ENCODE data around the gene P2RX7. TPM values are rescaled to one million over a fixed set of nuclear protein-coding genes. Genes with fewer than 3 reads are reported as not detected.
A peak's percentile ranks its signal among the peaks of the same experiment; 100 is the strongest.

The P2RX7 gene
- total and polyA plus RNA-seq, 4 experiments from 2014 or later: 3.8 to 8.6 (median 7.1) TPM

GRCh38 chr12:121115530-121115929, 17.1 kb upstream of the P2RX7 start:
- no peaks in the 10 kb centered on the region for H3K27me3 ChIP-seq (ENCODE audit: insufficient read depth, low read length)
- H3K27me3 Mint-ChIP-seq: no peaks in the 10 kb centered on the region
- H3K27ac ChIP-seq (ENCODE audit: low read depth, low read length): no peak overlapping the region
- no peaks in the 10 kb centered on the region for H3K36me3 Mint-ChIP-seq
- DNase-seq: no peak
- no peak overlapping the region for H3K27ac Mint-ChIP-seq
- no peaks in the 10 kb centered on the region for H3K4me1 ChIP-seq (ENCODE audit: insufficient read depth, low read length)
- no peaks in the 10 kb centered on the region for H3K9me3 ChIP-seq (ENCODE audit: control insufficient read depth in 1 of 2, low read length in 2 of 2)
- CTCF ChIA-PET (ENCODE audit: partially characterized antibody): interaction anchor here (1.3 to 2.0 kb wide), 3 partner anchors 48 to 115 kb away, joined by 3 to 5 read pairs (median 5); no protein-coding TSS in a partner anchor
- H3K4me1 Mint-ChIP-seq: peaks cover 0 to under 1% (median 0%) of the 10 kb centered on the region in 4 donors
- POLR2A ChIA-PET (ENCODE audit: partially characterized antibody): no interaction called here
- intact Hi-C loops (cut with micrococcal nuclease): loop anchor here (10.0 kb wide), 1 partner anchor 401 kb away; the partner anchor contains the start of gene UNC119B
- no peaks in the 10 kb centered on the region for H3K9me3 Mint-ChIP-seq
- H3K4me3 Mint-ChIP-seq: no peak overlapping the region
- no peaks in the 10 kb centered on the region for H3K36me3 ChIP-seq (ENCODE audit: insufficient read depth, low read length)
- H3K4me3 ChIP-seq (ENCODE audit: low read length in 2 of 2): no peak overlapping the region

- Mint-ChIP-seq H3K4me3 (no peak overlapping the region), H3K4me1 (peaks cover 0 to 9% (median 4%) of the 10 kb centered on the region in 4 donors), H3K9me3 (no peaks in the 10 kb centered on the region), H3K27me3 (no peaks in the 10 kb centered on the region), H3K36me3 (no peaks in the 10 kb centered on the region), H3K27ac (no peak overlapping the region)
- Histone ChIP-seq H3K9me3 (ENCODE audit: control insufficient read depth in 1 of 2, low read length in 2 of 2) (no peaks in the 10 kb centered on the region), H3K4me1 (ENCODE audit: insufficient read depth, low read length) (no peaks in the 10 kb centered on the region), H3K36me3 (ENCODE audit: insufficient read depth, low read length) (no peaks in the 10 kb centered on the region), H3K27ac (ENCODE audit: low read depth, low read length) (no peak overlapping the region), H3K27me3 (ENCODE audit: insufficient read depth, low read length) (no peaks in the 10 kb centered on the region), H3K4me3 (ENCODE audit: low read length in 2 of 2) (no peak overlapping the region)
- POLR2A ChIA-PET (ENCODE audit: partially characterized antibody): interaction anchor here (0.6 kb wide), 1 partner anchor 1525 kb away, joined by 3 read pairs; no protein-coding TSS in a partner anchor
- DNase-seq: no peak
- intact Hi-C loops (cut with micrococcal nuclease): loop anchor here (10.0 kb wide), 1 partner anchor 402 kb away; the partner anchor contains the start of gene UNC119B
- CTCF ChIA-PET (ENCODE audit: partially characterized antibody): interaction anchor here (1.0 to 1.9 kb wide), 3 partner anchors 15 to 112 kb away, joined by 3 to 5 read pairs (median 3); no protein-coding TSS in a partner anchor
Measured at GRCh38 chr12:121116318-121117225, 16.1 kb upstream of the P2RX7 start.

GRCh38 chr12:121117226-121117777, 15.4 kb upstream of the P2RX7 start:
- H3K36me3 Mint-ChIP-seq: no peaks in the 10 kb centered on the region
- no peaks in the 10 kb centered on the region for H3K4me1 ChIP-seq (ENCODE audit: insufficient read depth, low read length)
- peaks cover 0 to 11% (median 6%) of the 10 kb centered on the region in 4 donors for H3K4me1 Mint-ChIP-seq
- H3K9me3 Mint-ChIP-seq: no peaks in the 10 kb centered on the region
- H3K4me3 ChIP-seq (ENCODE audit: low read length in 2 of 2): no peak overlapping the region
- H3K27me3 Mint-ChIP-seq: no peaks in the 10 kb centered on the region
- H3K4me3 Mint-ChIP-seq: no peak overlapping the region
- no peaks in the 10 kb centered on the region for H3K9me3 ChIP-seq (ENCODE audit: control insufficient read depth in 1 of 2, low read length in 2 of 2)
- CTCF ChIA-PET (ENCODE audit: partially characterized antibody): interaction anchor here (1.0 kb wide), 1 partner anchor 14 kb away, joined by 3 read pairs; no protein-coding TSS in a partner anchor
- no peak for DNase-seq
- H3K27ac Mint-ChIP-seq: no peak overlapping the region
- H3K36me3 ChIP-seq (ENCODE audit: insufficient read depth, low read length): no peaks in the 10 kb centered on the region
- no peaks in the 10 kb centered on the region for H3K27me3 ChIP-seq (ENCODE audit: insufficient read depth, low read length)
- intact Hi-C loops (cut with micrococcal nuclease): loop anchor here (10.0 kb wide), 1 partner anchor 403 kb away; the partner anchor contains the start of gene UNC119B
- H3K27ac ChIP-seq (ENCODE audit: low read depth, low read length): no peak overlapping the region
- POLR2A ChIA-PET (ENCODE audit: partially characterized antibody): interaction anchor here (0.6 kb wide), 1 partner anchor 1524 kb away, joined by 3 read pairs; no protein-coding TSS in a partner anchor

- POLR2A ChIA-PET (ENCODE audit: partially characterized antibody): no interaction called here
- no peaks in the 10 kb centered on the region for H3K27me3 Mint-ChIP-seq
- CTCF ChIA-PET (ENCODE audit: partially characterized antibody): interaction anchor here (1.6 to 2.0 kb wide), 2 partner anchors 9 to 12 kb away, joined by 3 to 6 read pairs; partner anchors contain the start of gene P2RX7
- H3K9me3 Mint-ChIP-seq: peaks cover 0 to 3% (median 0%) of the 10 kb centered on the region in 8 donors
- H3K9me3 ChIP-seq (ENCODE audit: control insufficient read depth in 1 of 2, low read length in 2 of 2): no peaks in the 10 kb centered on the region
- intact Hi-C loops (cut with micrococcal nuclease): no loop called here
- no peak overlapping the region for H3K27ac Mint-ChIP-seq
- peaks cover 20% of the 10 kb centered on the region for H3K4me1 ChIP-seq (ENCODE audit: insufficient read depth, low read length)
- no peak overlapping the region for H3K4me3 Mint-ChIP-seq
- no peak overlapping the region for H3K27ac ChIP-seq (ENCODE audit: low read depth, low read length)
- peaks cover 23 to 37% (median 26%) of the 10 kb centered on the region in 4 donors for H3K4me1 Mint-ChIP-seq
- no peak overlapping the region for H3K4me3 ChIP-seq (ENCODE audit: low read length in 2 of 2)
- no peak for DNase-seq
- H3K36me3 Mint-ChIP-seq: no peaks in the 10 kb centered on the region
- no peaks in the 10 kb centered on the region for H3K27me3 ChIP-seq (ENCODE audit: insufficient read depth, low read length)
- no peaks in the 10 kb centered on the region for H3K36me3 ChIP-seq (ENCODE audit: insufficient read depth, low read length)
Measured at GRCh38 chr12:121120323-121120722, 12.4 kb upstream of the P2RX7 start.

- Mint-ChIP-seq H3K9me3 (peaks cover 0 to 3% (median 0%) of the 10 kb centered on the region in 8 donors), H3K4me1 (peaks cover 25 to 37% (median 29%) of the 10 kb centered on the region in 4 donors), H3K36me3 (no peaks in the 10 kb centered on the region), H3K27me3 (no peaks in the 10 kb centered on the region), H3K27ac (peak overlapping the region in 1 of 7 donors; percentile 84), H3K4me3 (peak overlapping the region in 1 of 8 donors; percentile 40)
- H3K27ac ChIP-seq (ENCODE audit: low read depth, low read length): no peak overlapping the region
- peaks cover 20% of the 10 kb centered on the region for H3K4me1 ChIP-seq (ENCODE audit: insufficient read depth, low read length)
- ChIA-PET CTCF (ENCODE audit: partially characterized antibody) (no interaction called here), POLR2A (ENCODE audit: partially characterized antibody) (no interaction called here)
- intact Hi-C loops (cut with micrococcal nuclease): no loop called here
- no peaks in the 10 kb centered on the region for H3K36me3 ChIP-seq (ENCODE audit: insufficient read depth, low read length)
- H3K4me3 ChIP-seq (ENCODE audit: low read length in 2 of 2): no peak overlapping the region
- no peaks in the 10 kb centered on the region for H3K27me3 ChIP-seq (ENCODE audit: insufficient read depth, low read length)
- H3K9me3 ChIP-seq (ENCODE audit: control insufficient read depth in 1 of 2, low read length in 2 of 2): no peaks in the 10 kb centered on the region
- no peak for DNase-seq
Measured at GRCh38 chr12:121120989-121121755, 11.5 kb upstream of the P2RX7 start.

GRCh38 chr12:121121805-121122204, 10.9 kb upstream of the P2RX7 start:
- Histone ChIP-seq H3K27me3 (ENCODE audit: insufficient read depth, low read length) (no peaks in the 10 kb centered on the region), H3K9me3 (ENCODE audit: control insufficient read depth in 1 of 2, low read length in 2 of 2) (no peaks in the 10 kb centered on the region), H3K4me1 (ENCODE audit: insufficient read depth, low read length) (peaks cover 20% of the 10 kb centered on the region), H3K27ac (ENCODE audit: low read depth, low read length) (no peak overlapping the region), H3K36me3 (ENCODE audit: insufficient read depth, low read length) (no peaks in the 10 kb centered on the region), H3K4me3 (ENCODE audit: low read length in 2 of 2) (no peak overlapping the region)
- peaks cover 0 to 3% (median 0%) of the 10 kb centered on the region in 8 donors for H3K9me3 Mint-ChIP-seq
- POLR2A ChIA-PET (ENCODE audit: partially characterized antibody): no interaction called here
- peaks cover 27 to 37% (median 32%) of the 10 kb centered on the region in 4 donors for H3K4me1 Mint-ChIP-seq
- intact Hi-C loops (cut with micrococcal nuclease): no loop called here
- no peaks in the 10 kb centered on the region for H3K27me3 Mint-ChIP-seq
- H3K27ac Mint-ChIP-seq: no peak overlapping the region
- CTCF ChIA-PET (ENCODE audit: partially characterized antibody): no interaction called here
- H3K36me3 Mint-ChIP-seq: no peaks in the 10 kb centered on the region
- DNase-seq: no peak
- no peak overlapping the region for H3K4me3 Mint-ChIP-seq
